Glutamatergic neuron (in vitro differentiated cells): ENCODE results near the gene LETM1. TPM values are rescaled to one million over a fixed set of nuclear protein-coding genes. Genes with fewer than 3 reads are reported as not detected.

Experiments used
- DNase-seq: peaks from one replicate; pipeline ENCODE4 v3.0.0; 2022
- H3K27ac Mint-ChIP-seq: one replicate; pipeline ENCODE4 v1.8.0; 2020; ENCODE audit warnings: mild to moderate bottlenecking, mixed read lengths, inconsistent platforms; ENCODE audit not compliant: unreplicated experiment
- H3K27me3 Mint-ChIP-seq: one replicate; pipeline ENCODE4 v1.8.0; 2020; ENCODE audit warnings: mild to moderate bottlenecking, moderate library complexity, mixed read lengths, inconsistent platforms; ENCODE audit not compliant: unreplicated experiment
- H3K36me3 Mint-ChIP-seq: one replicate; pipeline ENCODE4 v1.8.0; 2020; ENCODE audit warnings: mild to moderate bottlenecking, mixed read lengths, inconsistent platforms; ENCODE audit not compliant: unreplicated experiment
- H3K4me1 Mint-ChIP-seq: one replicate; pipeline ENCODE4 v1.8.0; 2020; ENCODE audit warnings: mild to moderate bottlenecking, low read depth, mixed read lengths, inconsistent platforms; ENCODE audit not compliant: unreplicated experiment
- H3K4me3 Mint-ChIP-seq: one replicate; pipeline ENCODE4 v1.8.0; 2020; ENCODE audit warnings: mild to moderate bottlenecking, mixed read lengths, inconsistent platforms; ENCODE audit not compliant: unreplicated experiment
- H3K9me3 Mint-ChIP-seq: one replicate; pipeline ENCODE4 v1.8.0; 2020; ENCODE audit warnings: mild to moderate bottlenecking, moderate library complexity, mixed read lengths, inconsistent platforms; ENCODE audit not compliant: unreplicated experiment
- CTCF ChIP-seq: fragments of 200-600 bp; sonication (generic); IDR thresholded peaks from one replicate; pipeline ENCODE4 v1.5.0; 2021; ENCODE audit not compliant: partially characterized antibody, unreplicated experiment
- total RNA-seq: library from RNA; stranded (reverse); fragmentation: NEBNext Ultra II Directional; extraction: Animal tissue kit (Norgen Biotek cat#: 25700); gene quantifications from one replicate; pipeline ENCODE4 v1.2.1, GENCODE V29; 2021; ENCODE audit not compliant: unreplicated experiment

Gene LETM1
- total RNA-seq, 1 donor from 2014 or later: 48.5 TPM

GRCh38 chr4:1873776-1874175 is 17.8 kb upstream of the LETM1 start:
- Mint-ChIP-seq H3K27ac (no peak overlapping the region), H3K36me3 (no peaks in the 10 kb centered on the region), H3K27me3 (peaks cover 8% of the 10 kb centered on the region), H3K9me3 (peaks cover 11% of the 10 kb centered on the region), H3K4me1 (peaks cover 7% of the 10 kb centered on the region), H3K4me3 (no peak overlapping the region)
- no peak for DNase-seq
- TF ChIP-seq CTCF: no peak

- no peaks in the 10 kb centered on the region for H3K36me3 Mint-ChIP-seq
- peak overlapping the region; percentile 91 for H3K4me3 Mint-ChIP-seq
- DNase-seq: no peak
- peaks cover 7% of the 10 kb centered on the region for H3K4me1 Mint-ChIP-seq
- peaks cover 9% of the 10 kb centered on the region for H3K9me3 Mint-ChIP-seq
- TF ChIP-seq CTCF: no peak
- H3K27me3 Mint-ChIP-seq: peaks cover 8% of the 10 kb centered on the region
- H3K27ac Mint-ChIP-seq: no peak overlapping the region
Measured at GRCh38 chr4:1873291-1873690, 17.3 kb upstream of the LETM1 start.

GRCh38 chr4:1872870-1873269 is 16.9 kb upstream of the LETM1 start:
- TF ChIP-seq CTCF: no peak
- H3K4me3 Mint-ChIP-seq: peak overlapping the region; percentile 91
- peaks cover 7% of the 10 kb centered on the region for H3K4me1 Mint-ChIP-seq
- peaks cover 8% of the 10 kb centered on the region for H3K9me3 Mint-ChIP-seq
- peaks cover 8% of the 10 kb centered on the region for H3K27me3 Mint-ChIP-seq
- DNase-seq: no peak
- H3K36me3 Mint-ChIP-seq: no peaks in the 10 kb centered on the region
- peak overlapping the region; percentile 77 for H3K27ac Mint-ChIP-seq

- Mint-ChIP-seq H3K27ac (no peak overlapping the region), H3K36me3 (no peaks in the 10 kb centered on the region), H3K27me3 (peaks cover 10% of the 10 kb centered on the region), H3K9me3 (peaks cover 8% of the 10 kb centered on the region), H3K4me1 (peaks cover 10% of the 10 kb centered on the region), H3K4me3 (no peak overlapping the region)
- TF ChIP-seq CTCF: no peak
- DNase-seq: peak; percentile 71
Measured at GRCh38 chr4:1871471-1872021, 15.6 kb upstream of the LETM1 start.

DNA sequence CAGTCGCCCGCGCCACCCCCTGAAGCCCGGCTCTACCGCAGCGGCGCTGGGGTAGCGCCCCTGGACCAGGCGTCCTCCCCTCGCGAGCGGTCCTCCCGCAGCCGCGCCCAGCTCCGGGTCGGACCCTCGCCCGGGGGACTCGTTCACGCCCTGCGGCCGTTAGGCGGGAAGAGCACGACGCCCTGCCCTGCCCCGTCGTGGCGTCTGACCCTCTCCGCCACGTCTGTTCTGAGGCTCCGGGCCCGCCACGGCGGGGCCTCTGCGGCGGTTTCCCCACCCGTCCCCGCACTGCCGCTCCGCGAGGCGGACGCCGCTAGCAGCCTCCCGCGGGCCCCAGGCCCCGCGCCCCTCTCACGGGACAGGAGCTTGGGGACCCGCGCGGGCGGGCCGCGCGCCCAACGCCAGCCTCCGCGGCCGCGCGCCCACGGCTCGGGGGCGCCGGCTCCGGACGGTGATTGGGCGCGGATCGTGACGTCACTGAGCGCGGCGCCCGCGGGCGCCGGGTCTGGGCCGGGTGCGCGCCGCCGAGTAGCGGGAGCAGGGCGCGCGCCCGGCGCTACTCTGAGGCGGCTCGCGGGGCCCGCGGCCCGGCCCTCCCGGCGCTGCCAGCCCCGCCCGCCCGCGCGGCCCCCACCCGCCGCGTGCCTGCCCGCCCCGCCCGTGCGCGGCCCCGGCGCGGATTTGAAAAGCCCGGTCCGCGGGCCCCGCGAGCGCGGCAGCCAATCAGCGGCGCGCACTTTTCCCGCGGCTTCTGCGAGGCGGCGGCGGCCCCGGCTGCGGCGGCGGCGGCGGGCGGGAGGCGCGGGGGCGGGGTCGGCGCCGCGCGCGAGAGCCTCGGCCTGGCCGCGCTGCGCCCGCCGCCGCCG is 14.9 kb upstream of the LETM1 start, which contains the start of gene NSD2:
NSD2 (plus strand) TSS at position 816 of the 866 bp plus-strand sequence. CDS start 29,262 bp downstream, outside the sequence.
- no peak for TF ChIP-seq CTCF
- DNase-seq: peak; percentile 90
- Mint-ChIP-seq H3K4me1 (peaks cover 10% of the 10 kb centered on the region), H3K36me3 (no peaks in the 10 kb centered on the region), H3K4me3 (peak within 1 kb of the TSS; percentile 91), H3K27me3 (peaks cover 11% of the 10 kb centered on the region), H3K27ac (peak within 1 kb of the TSS; percentile 77), H3K9me3 (peaks cover 8% of the 10 kb centered on the region)
